Kidney (tissue), 14 donors: ENCODE results near the gene MDFIC2. TPM values are rescaled to one million over a fixed set of nuclear protein-coding genes. Genes with fewer than 3 reads are reported as not detected.

Experiments used
- DNase-seq, 5 donors: peaks; one replicate each; pipeline ENCODE4 v3.0.0-alpha.2; 2013 to 2020
- FAIRE-seq: peaks from 2 replicates; lab custom pipeline; 2012; peaks lifted over from hg19 to GRCh38; lab: Jason Lieb, UNC
- H3K27ac ChIP-seq, 2 donors: one replicate each; pipeline ENCODE4 v1.7.0; 2013; ENCODE audit warnings: low read depth in 2 of 2, low read length in 2 of 2, inconsistent platforms in 1 of 2
- H3K27me3 ChIP-seq: one replicate; pipeline ENCODE4 v1.7.1; 2013; ENCODE audit warnings: low read length, inconsistent platforms; ENCODE audit not compliant: control insufficient read depth, insufficient read depth
- H3K36me3 ChIP-seq, 3 donors: one replicate each; pipeline versions ENCODE4 v1.7.0 to v1.7.1; 2013; ENCODE audit warnings: low read length in 3 of 3, control low read depth in 1 of 3, inconsistent platforms in 1 of 3; ENCODE audit not compliant: insufficient read depth in 3 of 3, control insufficient read depth in 2 of 3
- H3K4me1 ChIP-seq, 3 donors: one replicate each; pipeline versions ENCODE4 v1.7.0 to v1.7.1; 2013; ENCODE audit warnings: low read length in 3 of 3, inconsistent platforms in 1 of 3, low read depth in 1 of 3; ENCODE audit not compliant: control insufficient read depth in 2 of 3, insufficient read depth in 2 of 3
- H3K4me3 ChIP-seq, 3 donors: one replicate each; pipeline versions ENCODE4 v1.7.0 to v1.8.1; 2013; ENCODE audit warnings: low read length in 3 of 3, control low read depth in 1 of 3, inconsistent platforms in 1 of 3
- H3K9ac ChIP-seq, 3 donors: one replicate each; pipeline versions ENCODE4 v1.7.0 to v1.7.1; 2013; ENCODE audit warnings: low read length in 3 of 3, control low read depth in 1 of 3, inconsistent platforms in 1 of 3
- H3K9me3 ChIP-seq, 3 donors: one replicate each; pipeline versions ENCODE4 v1.7.0 to v1.7.1; 2013; ENCODE audit warnings: low read length in 3 of 3, control low read depth in 1 of 3, inconsistent platforms in 1 of 3; ENCODE audit not compliant: control insufficient read depth in 2 of 3, insufficient read depth in 1 of 3
- CTCF ChIP-seq: IDR thresholded peaks from 3 replicates; pipeline ENCODE4 v1.5.1; 2012; ENCODE audit warnings: mild to moderate bottlenecking, moderate library complexity, borderline replicate concordance; ENCODE audit not compliant: insufficient read depth; ENCODE audit errors: extremely low read depth
- intact Hi-C: fragments of 100-400 bp; cut with DNase I; formaldehyde crosslinking; loops from one replicate; pipeline ENCODE4 v1.11.1; 2022
- polyA plus RNA-seq: library from polyadenylated mRNA; stranded (reverse); fragments of 350-450 nt; fragmentation: Illumina TruSeq; extraction: RNeasy Lipid Tissue Mini Kit (QIAGEN cat#74804); gene quantifications from one replicate; pipeline ENCODE4 v1.2.3, GENCODE V29; 2014; ENCODE audit warnings: low read depth, low replicate concordance; ENCODE audit not compliant: insufficient read depth
- total RNA-seq: library from RNA; stranded (reverse); fragmentation: NEBNext Ultra II Directional; extraction: Animal tissue kit (Norgen Biotek cat#: 25700); gene quantifications from one replicate; pipeline ENCODE4 v1.2.1, GENCODE V29; 2021
- donor health status: control.
- donor health status: control.
- donor health status: control.
- donor health status: control.
- donor health status: control.
- donor health status: DM: yes; HTN: yes; CAD: no.
- donor health status: Normal renal cell carcinoma (clear cell type).

The MDFIC2 gene
- total and polyA plus RNA-seq, 2 donors from 2014 or later: not detected

- intact Hi-C loops: no loop called here
- H3K9me3 ChIP-seq: no peaks in the 10 kb centered on the region
- H3K9ac ChIP-seq: no peak overlapping the region
- no peak overlapping the region for H3K4me3 ChIP-seq
- H3K27me3 ChIP-seq: no peaks in the 10 kb centered on the region
- no peak for TF ChIP-seq CTCF
- DNase-seq: no peak
- no peak overlapping the region for H3K27ac ChIP-seq
- no peaks in the 10 kb centered on the region for H3K4me1 ChIP-seq
- no peak for FAIRE-seq
- no peaks in the 10 kb centered on the region for H3K36me3 ChIP-seq
These were observed 66.5 kb downstream of the MDFIC2 start for GRCh38 chr3:70245746-70246525.

- no peak for FAIRE-seq
- no peak for DNase-seq
- no peak overlapping the region for H3K9ac ChIP-seq
- H3K36me3 ChIP-seq: no peaks in the 10 kb centered on the region
- H3K27me3 ChIP-seq: no peaks in the 10 kb centered on the region
- intact Hi-C loops: no loop called here
- no peaks in the 10 kb centered on the region for H3K9me3 ChIP-seq
- TF ChIP-seq CTCF: no peak
- no peak overlapping the region for H3K27ac ChIP-seq
- no peaks in the 10 kb centered on the region for H3K4me1 ChIP-seq
- no peak overlapping the region for H3K4me3 ChIP-seq
These were observed 68.0 kb downstream of the MDFIC2 start for GRCh38 chr3:70244422-70244821.

DNA sequence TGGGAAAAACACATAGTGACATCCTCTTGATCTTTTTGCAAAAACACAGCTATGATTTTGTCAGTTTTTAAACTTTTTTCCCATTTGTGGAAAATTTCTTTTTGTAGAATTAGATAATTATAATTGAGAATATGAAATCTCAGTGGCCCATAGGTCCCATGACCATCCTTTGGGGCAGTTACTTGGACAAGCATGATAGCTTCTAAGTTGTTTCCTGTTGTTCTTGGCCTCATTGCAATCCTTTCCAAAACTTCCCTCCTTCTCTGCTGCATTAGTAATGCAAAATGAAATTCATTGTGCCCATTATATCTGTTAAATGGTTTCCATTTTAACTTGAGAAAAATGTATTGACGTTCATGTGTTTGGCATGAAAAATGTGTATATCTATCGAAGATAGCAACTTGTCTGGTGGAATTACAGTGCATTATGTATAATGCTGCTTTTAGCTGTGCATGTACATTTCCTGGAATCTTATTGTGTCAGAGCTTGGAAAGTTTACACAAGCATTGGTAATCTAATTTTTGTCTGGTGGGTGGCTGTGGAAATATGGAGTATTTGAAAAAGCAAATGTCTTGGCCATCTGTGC lies 70.0 kb downstream of the MDFIC2 start:
- no peak overlapping the region for H3K4me3 ChIP-seq
- no peaks in the 10 kb centered on the region for H3K4me1 ChIP-seq
- no peak overlapping the region for H3K9ac ChIP-seq
- no peak for TF ChIP-seq CTCF
- no peak overlapping the region for H3K27ac ChIP-seq
- no peaks in the 10 kb centered on the region for H3K27me3 ChIP-seq
- DNase-seq: no peak
- no peaks in the 10 kb centered on the region for H3K36me3 ChIP-seq
- no peak for FAIRE-seq
- intact Hi-C loops: no loop called here
- H3K9me3 ChIP-seq: no peaks in the 10 kb centered on the region
